Vagina (tissue), 2 donors: ENCODE measurements around the gene ATOH8. TPM values are rescaled to one million over a fixed set of nuclear protein-coding genes. Genes with fewer than 3 reads are reported as not detected.
"Not testable (repeated sequence)": the region's sequence is repeated elsewhere in the genome, so short reads cannot be mapped to it uniquely, and the experiment has no call there.

Experiments
- DNase-seq, 2 donors: peaks; one replicate each; pipeline ENCODE4 v3.0.0-alpha.2; 2017; ENCODE audit errors: extremely low spot score in 2 of 2
- H3K27ac ChIP-seq: fragments of 200-600 bp; sonication (generic); one replicate; pipeline ENCODE4 v1.5.1; 2019
- H3K27me3 ChIP-seq: fragments of 200-600 bp; sonication (generic); one replicate; pipeline ENCODE4 v1.5.1; 2019
- H3K36me3 ChIP-seq, 2 donors: fragments of 200-600 bp; sonication (generic); one replicate each; pipeline ENCODE4 v1.5.1; 2017 to 2019
- H3K4me1 ChIP-seq: fragments of 200-600 bp; sonication (generic); one replicate; pipeline ENCODE4 v1.5.1; 2019
- H3K4me3 ChIP-seq, 2 donors: fragments of 200-600 bp; sonication (generic); 1 replicate in 1 of 2; 2 replicates in 1 of 2; pipeline ENCODE4 v1.5.1; 2016 to 2019
- H3K9me3 ChIP-seq: fragments of 200-600 bp; sonication (generic); one replicate; pipeline ENCODE4 v1.5.1; 2019
- CTCF ChIP-seq, 3 experiments: fragments of 450-650 bp in 2 of 3; fragments of 200-600 bp in 1 of 3; sonication (generic) in 1 of 3; IDR thresholded peaks; one replicate each; pipeline ENCODE4 v1.5.1; 2017 to 2019; ENCODE audit warnings: antibody characterized with exemption in 3 of 3, mild to moderate bottlenecking in 2 of 3, moderate library complexity in 2 of 3
- POLR2A ChIP-seq, 2 donors: fragments of 450-650 bp; IDR thresholded peaks; one replicate each; pipeline ENCODE4 v1.6.1; 2017; ENCODE audit warnings: antibody characterized with exemption in 2 of 2, mild to moderate bottlenecking in 2 of 2, moderate library complexity in 2 of 2
- POLR2AphosphoS5 ChIP-seq, 2 donors: sonication (generic); formaldehyde crosslinking; IDR thresholded peaks; one replicate each; pipeline ENCODE4 v1.9.0; 2017; ENCODE audit warnings: antibody characterized with exemption in 2 of 2, mild to moderate bottlenecking in 2 of 2, low read depth in 1 of 2; ENCODE audit not compliant: insufficient read depth in 1 of 2
- intact Hi-C: fragments of 100-400 bp; cut with DNase I; formaldehyde crosslinking; loops from one replicate; pipeline ENCODE4 v1.15.1; 2023
- total RNA-seq: library from RNA; depleted of rRNA; stranded (reverse); fragments of >200 nt; gene quantifications from one replicate; pipeline ENCODE4 v1.2.3, GENCODE V29; 2016

The ATOH8 gene
- total RNA-seq, 1 donor from 2014 or later, result 66.5 TPM

- intact Hi-C loops, result loop anchor here (10.0 kb wide), 1 partner anchor 371 kb away; no protein-coding TSS in a partner anchor
- H3K27me3 ChIP-seq, result no peaks in the 10 kb centered on the region
- H3K4me3 ChIP-seq, result no peak overlapping the region
- H3K36me3 ChIP-seq, result no peaks in the 10 kb centered on the region
- no peak for TF ChIP-seq CTCF (IDR thresholded peaks at IDR 0.05)
- no peak for TF ChIP-seq POLR2AphosphoS5 (IDR thresholded peaks at IDR 0.05; ENCODE audit: insufficient read depth in 1 of 2, low read depth in 1 of 2)
- no peaks in the 10 kb centered on the region for H3K9me3 ChIP-seq
- H3K27ac ChIP-seq, result no peak overlapping the region
- no peak for DNase-seq
- peaks cover 9% of the 10 kb centered on the region for H3K4me1 ChIP-seq
Measured at GRCh38 chr2:85713836-85714235, 40.0 kb upstream of the ATOH8 start.

DNA sequence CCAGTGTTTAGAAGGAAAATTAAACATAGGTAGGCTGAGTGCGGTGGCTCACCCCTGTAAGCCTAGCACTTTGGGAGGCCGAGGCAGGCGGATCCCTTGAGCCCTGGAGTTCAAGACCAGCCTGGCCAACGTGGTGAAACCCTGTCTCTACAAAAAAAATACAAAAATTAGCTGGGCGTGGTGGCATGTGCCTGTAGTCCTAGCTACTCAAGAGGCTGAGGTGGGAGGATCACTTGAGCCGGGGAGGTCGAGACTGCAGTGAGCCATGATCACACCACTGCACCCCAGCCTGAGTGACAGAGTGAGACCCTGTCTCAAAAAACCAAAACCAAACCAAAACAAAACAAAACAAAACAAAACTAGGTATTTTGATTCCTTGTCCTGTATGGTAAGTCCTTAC lies 39.4 kb upstream of the ATOH8 start:
- H3K4me3 ChIP-seq, H3K4me1 ChIP-seq, DNase-seq, H3K36me3 ChIP-seq, H3K27ac ChIP-seq, H3K27me3 ChIP-seq, H3K9me3 ChIP-seq: not testable (repeated sequence)
- intact Hi-C loops, result loop anchor here (10.0 kb wide), 1 partner anchor 370 kb away; no protein-coding TSS in a partner anchor

DNA sequence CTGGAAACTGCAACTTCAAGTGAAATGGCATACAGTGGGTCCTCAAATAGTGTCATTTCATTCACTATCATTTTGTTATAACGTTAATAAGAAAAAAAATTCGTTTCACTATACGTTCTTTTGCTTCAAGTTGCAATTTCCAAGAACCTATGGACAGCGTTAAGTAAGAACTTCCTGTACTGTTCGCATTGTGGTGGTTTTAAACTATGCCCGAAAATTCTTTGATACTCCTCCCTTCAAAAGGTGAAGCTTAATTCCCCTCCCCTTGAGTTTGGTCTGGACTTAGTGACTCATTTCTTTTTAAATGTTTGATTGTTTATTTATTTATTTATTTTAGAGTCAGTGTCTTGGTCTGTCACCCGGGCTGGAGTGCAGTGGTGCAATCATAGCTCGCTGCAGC lies 39.0 kb upstream of the ATOH8 start:
- H3K36me3 ChIP-seq, result no peaks in the 10 kb centered on the region
- intact Hi-C loops, result loop anchor here (10.0 kb wide), 1 partner anchor 370 kb away; no protein-coding TSS in a partner anchor
- TF ChIP-seq POLR2A (IDR thresholded peaks at IDR 0.05), result no peak
- no peak for TF ChIP-seq POLR2AphosphoS5 (IDR thresholded peaks at IDR 0.05; ENCODE audit: insufficient read depth in 1 of 2, low read depth in 1 of 2)
- TF ChIP-seq CTCF (IDR thresholded peaks at IDR 0.05), result no peak
- no peaks in the 10 kb centered on the region for H3K9me3 ChIP-seq
- no peaks in the 10 kb centered on the region for H3K27me3 ChIP-seq
- no peak for DNase-seq
- no peak overlapping the region for H3K27ac ChIP-seq
- peaks cover 9% of the 10 kb centered on the region for H3K4me1 ChIP-seq
- H3K4me3 ChIP-seq, result no peak overlapping the region

DNA sequence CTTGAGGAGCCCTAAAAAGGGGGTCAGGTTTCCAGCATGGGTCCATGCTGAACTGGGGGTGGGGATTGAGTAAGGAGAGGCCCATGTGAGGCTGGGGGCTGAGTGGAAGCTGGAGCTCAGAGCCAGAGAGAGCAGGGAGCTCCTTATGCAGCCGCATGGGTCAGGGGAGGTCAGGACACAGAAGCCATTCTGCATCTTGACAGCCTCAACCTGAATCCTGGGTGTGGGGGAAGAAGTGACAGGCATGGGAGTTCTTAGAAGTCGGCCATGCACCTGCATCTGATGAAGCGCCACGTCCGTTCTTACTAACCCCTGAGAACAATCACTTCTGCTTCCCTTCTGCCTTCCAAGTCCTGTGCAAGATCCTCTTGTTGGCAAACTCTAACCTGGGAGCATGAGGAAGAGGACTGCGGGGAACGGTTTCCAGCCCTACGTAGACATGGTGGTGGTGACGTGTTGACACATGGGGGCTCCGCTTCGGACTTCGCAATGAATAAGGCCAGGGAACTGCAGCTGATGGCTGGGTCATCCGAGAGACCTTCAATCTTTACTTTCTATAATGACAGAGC lies 37.4 kb upstream of the ATOH8 start:
- no peaks in the 10 kb centered on the region for H3K9me3 ChIP-seq
- H3K36me3 ChIP-seq, result no peaks in the 10 kb centered on the region
- intact Hi-C loops, result loop anchor here (10.0 kb wide), 1 partner anchor 368 kb away; no protein-coding TSS in a partner anchor
- H3K27ac ChIP-seq, result no peak overlapping the region
- H3K4me3 ChIP-seq, result no peak overlapping the region
- no peak for DNase-seq
- H3K27me3 ChIP-seq, result no peaks in the 10 kb centered on the region
- peaks cover 8% of the 10 kb centered on the region for H3K4me1 ChIP-seq
- TF ChIP-seq CTCF (IDR thresholded peaks at IDR 0.05), result no peak
- TF ChIP-seq POLR2AphosphoS5 (IDR thresholded peaks at IDR 0.05; ENCODE audit: insufficient read depth in 1 of 2, low read depth in 1 of 2), result no peak
- TF ChIP-seq POLR2A (IDR thresholded peaks at IDR 0.05), result no peak

DNA sequence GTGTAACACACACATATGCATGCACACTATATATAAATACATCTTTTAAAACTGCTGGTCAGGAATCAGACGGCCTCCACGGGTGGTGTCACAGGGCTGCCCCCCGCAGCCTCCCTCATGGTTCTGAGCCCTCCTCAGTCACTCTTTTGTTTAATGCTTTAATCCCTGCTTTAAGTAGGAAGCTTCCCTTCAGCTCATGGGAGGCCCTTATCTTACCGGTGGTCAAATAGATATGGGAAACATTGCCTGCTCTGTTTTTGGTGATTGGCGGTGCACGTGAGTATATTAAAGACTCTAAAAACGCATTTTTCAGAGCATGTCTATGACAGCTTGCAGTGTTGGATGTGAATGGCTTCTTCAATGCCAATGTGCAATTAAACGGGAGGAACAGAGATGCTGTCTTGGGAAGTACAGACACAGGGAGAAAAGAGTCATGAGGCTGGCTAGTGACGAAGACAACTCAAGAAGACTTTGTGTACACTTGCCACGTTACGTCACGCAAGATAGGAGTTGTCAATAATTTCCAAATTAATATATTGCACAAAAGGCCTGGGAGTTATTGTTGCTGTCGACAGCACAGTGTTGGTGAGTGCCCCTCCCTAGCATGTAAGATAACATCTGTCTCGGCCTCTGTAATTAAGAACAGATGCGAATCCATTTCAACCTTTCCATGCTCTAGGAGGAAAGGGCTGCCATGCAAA lies 36.3 kb upstream of the ATOH8 start:
- no peak for DNase-seq
- H3K4me3 ChIP-seq, result no peak overlapping the region
- H3K27me3 ChIP-seq, result no peaks in the 10 kb centered on the region
- H3K27ac ChIP-seq, result no peak overlapping the region
- no peaks in the 10 kb centered on the region for H3K36me3 ChIP-seq
- H3K4me1 ChIP-seq, result peaks cover 4% of the 10 kb centered on the region
- TF ChIP-seq CTCF (IDR thresholded peaks at IDR 0.05) (no peak), POLR2A (IDR thresholded peaks at IDR 0.05) (no peak), POLR2AphosphoS5 (IDR thresholded peaks at IDR 0.05; ENCODE audit: insufficient read depth in 1 of 2, low read depth in 1 of 2) (no peak)
- no peaks in the 10 kb centered on the region for H3K9me3 ChIP-seq
- intact Hi-C loops, result loop anchor here (10.0 kb wide), 1 partner anchor 367 kb away; no protein-coding TSS in a partner anchor
